HG03439 (cell line): Measurements from ENCODE around the gene CEACAM8.
"Not testable (repeated sequence)": the region's sequence is repeated elsewhere in the genome, so short reads cannot be mapped to it uniquely, and the experiment has no call there.

ENCODE experiments used
- ATAC-seq: cut with Tn5 transposase; IDR thresholded peaks from one replicate; pipeline ENCODE4 v1.9.1; 2021; ENCODE audit warnings: mild to moderate bottlenecking, moderate library complexity; ENCODE audit not compliant: unreplicated experiment

CEACAM8 gene

DNA sequence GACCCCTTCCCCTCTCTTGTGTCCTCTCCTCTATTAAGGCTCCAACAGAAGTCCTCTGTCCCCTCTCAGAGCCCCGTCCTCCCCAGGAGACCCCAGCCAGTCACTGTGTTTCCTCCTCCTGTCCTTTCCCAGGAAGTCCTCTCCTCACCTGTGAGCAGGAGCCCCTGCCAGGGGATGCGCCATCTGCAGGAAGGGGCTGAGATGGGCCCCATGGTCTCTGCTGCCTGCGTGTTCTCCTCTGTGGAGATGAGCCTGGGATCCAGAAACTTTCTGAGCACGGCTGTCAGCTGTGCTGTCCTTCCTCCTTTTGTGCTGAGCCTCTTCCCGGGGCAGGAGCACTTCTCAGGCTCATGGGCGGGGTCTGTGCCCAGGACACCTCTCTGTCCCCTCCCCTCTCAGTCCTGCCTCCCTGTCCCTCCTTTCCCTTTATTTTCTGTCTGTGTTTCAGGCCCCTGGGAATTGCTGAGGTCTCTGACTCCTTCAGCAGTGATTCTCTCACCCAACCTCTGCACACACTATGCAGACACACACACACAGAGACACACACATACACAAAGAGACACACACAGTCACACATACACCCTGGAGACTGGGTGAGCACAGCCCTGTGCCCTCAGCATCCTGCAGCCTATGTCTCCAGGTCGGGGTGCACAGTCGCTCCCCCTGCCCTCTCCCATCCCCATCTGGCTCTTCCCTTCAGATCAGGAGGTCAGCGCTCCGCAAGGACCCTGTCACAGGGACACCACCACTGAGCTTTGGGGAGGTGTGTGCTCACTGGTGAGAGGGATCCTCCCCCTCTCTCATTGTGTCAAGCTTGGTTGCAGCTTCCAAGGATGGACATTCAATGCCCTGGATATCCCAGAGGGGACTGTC lies at the start of gene CEACAM8:
Gene CEACAM8 (minus strand): TSS at position 308 of the 873 bp plus-strand sequence. CDS start 96 bp downstream, at position 212.
- no peak for ATAC-seq

DNA sequence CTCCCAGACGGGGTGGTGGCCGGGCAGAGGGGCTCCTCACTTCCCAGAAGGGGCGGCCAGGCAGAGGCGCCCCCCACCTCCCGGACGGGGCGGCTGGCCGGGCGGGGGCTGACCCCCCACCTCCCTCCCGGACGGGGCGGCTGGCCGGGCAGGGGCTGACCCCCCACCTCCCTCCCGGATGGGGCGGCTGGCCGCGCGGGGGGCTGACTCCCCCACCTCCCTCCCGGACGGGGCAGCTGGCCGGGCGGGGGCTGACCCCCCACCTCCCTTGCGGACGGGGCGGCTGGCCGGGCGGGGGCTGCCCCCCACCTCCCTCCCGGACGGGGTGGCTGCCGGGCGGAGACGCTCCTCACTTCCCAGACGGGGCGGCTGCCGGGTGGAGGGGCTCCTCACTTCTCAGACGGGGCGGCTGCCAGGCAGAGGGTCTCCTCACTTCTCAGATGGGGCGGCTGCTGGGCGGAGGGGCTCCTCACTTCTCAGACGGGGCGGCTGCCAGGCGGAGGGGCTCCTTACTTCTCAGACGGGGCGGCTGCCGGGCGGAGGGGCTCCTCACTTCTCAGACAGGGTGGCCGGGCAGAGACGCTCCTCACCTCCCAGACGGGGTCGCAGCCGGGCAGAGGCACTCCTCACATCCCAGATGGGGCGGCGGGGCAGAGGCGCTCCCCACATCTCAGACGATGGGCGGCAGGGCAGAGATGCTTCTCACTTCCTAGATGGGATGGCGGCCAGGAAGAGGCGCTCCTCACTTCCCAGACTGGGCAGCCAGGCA lies 44.8 kb upstream of the CEACAM8 start:
- ATAC-seq, result not testable (repeated sequence)

DNA sequence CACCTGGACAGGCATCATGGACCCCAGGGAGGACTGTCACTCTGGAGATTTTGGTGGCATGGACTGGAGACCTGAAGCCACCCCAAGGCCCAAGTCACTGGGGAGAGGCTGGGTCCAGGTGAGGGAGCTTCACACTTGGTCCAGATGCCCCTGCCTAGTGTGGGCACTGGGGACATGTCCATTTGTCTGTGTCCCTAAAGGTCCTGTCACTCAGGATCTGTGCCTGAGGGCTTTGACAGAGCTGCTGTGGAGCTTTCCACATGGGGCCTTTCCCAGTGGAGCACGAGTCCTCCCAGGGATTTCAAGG lies 40.5 kb upstream of the CEACAM8 start:
- no peak for ATAC-seq

DNA sequence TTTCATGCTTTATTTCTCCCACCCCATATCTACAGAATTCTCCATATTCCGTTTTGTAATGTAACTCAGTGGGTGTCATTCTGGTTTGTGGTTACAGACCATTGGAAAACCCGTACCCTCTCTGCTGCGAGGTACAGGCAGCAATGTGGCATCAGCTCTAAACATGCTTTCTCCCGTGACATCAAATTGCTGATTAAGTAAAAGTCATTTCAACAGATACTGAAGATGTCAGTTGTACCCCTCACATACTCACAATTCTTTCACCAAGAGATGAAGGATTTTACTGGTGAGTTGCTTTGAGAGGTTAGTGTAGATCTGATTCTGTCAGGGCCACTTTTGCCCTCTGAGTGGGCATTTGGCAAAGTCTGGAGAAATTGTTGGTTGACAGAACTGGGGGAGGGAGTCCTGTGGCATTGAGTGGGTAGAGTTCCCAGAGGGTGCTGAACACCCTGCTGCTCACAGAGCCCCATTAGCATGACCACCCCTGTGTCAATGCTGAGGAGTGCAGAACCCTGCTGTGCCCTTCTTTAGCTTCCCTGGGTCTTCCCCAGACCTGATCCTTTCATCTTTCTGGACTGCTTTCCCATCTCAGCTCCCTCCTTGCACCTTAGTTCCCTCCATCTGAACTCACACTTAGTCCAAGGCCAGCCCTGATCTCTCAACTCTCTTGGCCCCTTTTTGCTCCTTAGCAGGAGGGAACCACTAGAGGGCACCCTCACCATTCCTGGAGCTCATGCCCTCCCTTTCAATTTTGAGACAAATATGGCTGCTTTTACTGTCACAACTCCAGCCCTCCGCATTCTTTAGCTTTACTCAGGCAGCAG lies 39.9 kb upstream of the CEACAM8 start:
- no peak for ATAC-seq

- ATAC-seq, result no peak
Measured at GRCh38 chr19:42629191-42629590, 34.5 kb upstream of the CEACAM8 start.

DNA sequence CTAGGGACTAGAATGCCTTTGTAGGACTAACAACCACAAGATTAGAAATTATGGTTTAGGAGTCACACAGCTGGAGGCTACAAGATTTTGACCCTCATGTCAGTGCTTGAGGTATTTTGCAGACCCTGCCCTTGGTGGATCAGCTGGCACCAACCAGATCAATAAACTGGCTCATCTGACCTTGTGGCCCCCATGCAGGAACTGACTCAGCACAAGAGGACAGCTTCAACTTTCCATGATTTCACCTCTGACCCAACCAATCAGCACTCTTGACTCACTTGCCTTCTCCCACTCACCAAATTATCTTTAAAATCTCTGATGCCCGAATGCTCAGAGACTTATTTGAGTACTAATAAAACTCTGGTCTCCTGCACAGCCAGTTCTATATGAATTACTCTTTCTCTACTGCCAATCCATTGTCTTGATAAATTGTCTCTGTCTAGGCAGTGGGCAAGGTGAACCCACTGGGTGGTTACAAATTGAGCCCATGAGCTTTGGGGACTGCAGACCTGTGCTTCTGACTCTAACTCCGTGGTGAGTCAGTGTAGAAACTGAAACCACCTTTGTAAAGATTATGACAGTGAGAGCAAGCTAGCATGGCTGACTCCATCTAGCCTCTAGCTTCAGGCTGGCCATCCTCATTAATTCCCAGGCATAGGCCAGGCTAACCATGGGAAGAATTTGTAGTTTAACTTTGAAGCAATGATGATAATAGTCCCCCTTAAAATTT lies 33.9 kb upstream of the CEACAM8 start:
- no peak for ATAC-seq

DNA sequence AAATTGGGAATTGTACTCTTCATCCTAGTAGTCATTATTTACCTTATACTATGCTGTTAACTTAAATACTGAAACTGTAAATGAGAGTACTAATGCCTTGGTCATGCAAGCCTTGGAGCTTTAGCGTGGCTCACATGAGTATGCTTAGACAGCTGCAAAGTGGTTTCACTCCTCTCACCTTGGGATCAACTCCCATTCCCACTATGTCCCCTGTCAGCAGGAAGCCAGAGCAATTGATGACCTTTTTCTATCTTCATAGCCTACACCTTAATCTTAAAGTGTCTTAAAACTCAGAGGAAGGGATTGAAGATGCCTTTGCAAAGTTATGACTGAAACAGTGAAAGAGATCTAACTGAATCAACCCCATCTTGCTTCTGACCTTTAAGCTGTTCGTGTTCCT lies 33.2 kb upstream of the CEACAM8 start:
- no peak for ATAC-seq

- no peak for ATAC-seq
Measured at GRCh38 chr19:42626181-42626580, 31.5 kb upstream of the CEACAM8 start.

DNA sequence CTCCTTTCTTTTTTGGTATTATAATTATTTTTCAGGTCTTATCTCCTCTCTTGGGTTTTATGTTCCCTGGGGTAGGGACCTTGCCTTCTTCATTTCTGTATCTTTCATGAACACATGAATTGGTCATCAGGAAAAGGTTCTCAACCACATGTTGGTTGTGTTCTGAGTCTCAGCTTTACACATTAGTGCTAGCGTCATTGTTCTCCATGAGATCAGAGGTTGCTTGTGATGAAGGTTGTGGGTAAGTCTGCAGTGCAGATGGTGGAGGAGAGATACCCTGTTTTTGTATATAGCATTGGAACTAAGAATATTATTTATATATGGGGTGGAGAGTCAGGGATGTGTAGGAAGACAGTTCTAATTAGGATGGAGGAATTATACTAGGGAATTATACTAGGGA lies 24.5 kb upstream of the CEACAM8 start:
- ATAC-seq, result no peak

- ATAC-seq, result no peak
Measured at GRCh38 chr19:42613666-42614065, 18.9 kb upstream of the CEACAM8 start.

- ATAC-seq, result not testable (repeated sequence)
Measured at GRCh38 chr19:42610401-42610915, 15.7 kb upstream of the CEACAM8 start.

DNA sequence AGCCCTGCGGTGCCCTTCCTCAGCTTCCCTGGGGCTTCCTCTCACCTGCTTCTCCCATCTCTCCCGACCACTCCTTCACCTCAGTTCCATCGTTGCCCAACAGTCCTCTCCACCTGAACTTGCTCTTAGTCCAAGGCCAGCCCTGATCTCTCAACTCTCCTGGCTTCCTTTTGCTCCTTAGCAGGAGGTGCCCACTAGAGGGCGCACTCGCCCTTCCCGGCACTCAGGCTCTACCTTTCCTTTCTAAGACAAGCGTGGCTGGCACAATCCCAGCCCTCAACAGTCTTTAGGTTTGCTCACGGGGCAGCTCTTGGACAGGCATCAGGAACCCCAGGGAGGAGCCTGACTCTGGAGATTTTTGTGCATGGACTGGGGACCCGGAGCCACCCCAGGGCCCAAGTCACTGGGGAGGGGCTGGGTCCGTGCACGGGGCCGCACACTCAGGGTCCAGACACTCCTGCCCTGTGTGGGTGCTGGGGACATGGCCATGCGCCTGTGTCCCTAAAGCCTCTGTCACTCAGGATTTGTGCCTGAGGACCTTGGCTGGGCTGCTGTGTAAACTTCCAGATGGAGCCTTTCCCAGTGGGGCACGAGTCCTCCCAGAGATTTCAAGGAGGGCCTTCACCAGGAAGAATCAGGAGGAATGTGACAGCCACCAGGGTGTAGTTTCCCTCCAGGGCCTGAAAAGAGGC lies 12.1 kb upstream of the CEACAM8 start:
- no peak for ATAC-seq

DNA sequence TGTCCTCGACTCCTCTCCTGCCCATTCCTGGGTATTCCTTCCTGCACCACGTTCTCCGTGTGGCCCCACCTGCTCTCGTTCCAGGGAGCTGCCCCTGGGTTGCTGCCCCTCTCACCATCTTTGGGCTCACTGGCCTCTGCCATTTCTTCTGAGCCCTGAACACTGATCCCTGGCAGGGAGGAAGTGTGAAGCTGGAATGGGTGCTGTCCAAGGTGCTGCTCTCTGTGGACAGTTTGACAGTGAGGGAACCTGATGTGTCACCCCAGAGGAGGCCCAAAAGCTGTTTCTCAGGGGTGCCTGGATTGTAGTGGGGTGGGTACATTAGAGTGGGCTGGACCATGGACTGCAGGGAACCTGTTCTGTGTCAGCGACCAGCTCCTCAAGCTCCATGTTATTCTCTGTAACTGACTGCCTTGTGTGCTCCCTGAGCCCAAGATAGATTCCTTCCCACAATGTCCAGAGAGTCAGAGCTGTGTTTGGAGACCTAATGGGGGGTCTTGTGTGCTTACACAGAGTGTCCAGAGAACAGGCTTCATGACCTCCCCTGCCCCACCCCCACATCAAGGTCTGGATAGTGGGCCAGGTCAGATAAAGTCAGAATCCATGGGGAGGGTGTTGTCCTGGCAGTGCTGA lies 7.2 kb upstream of the CEACAM8 start:
- ATAC-seq, result no peak

- ATAC-seq, result no peak
Measured at GRCh38 chr19:42596391-42597072, 1.8 kb upstream of the CEACAM8 start.

DNA sequence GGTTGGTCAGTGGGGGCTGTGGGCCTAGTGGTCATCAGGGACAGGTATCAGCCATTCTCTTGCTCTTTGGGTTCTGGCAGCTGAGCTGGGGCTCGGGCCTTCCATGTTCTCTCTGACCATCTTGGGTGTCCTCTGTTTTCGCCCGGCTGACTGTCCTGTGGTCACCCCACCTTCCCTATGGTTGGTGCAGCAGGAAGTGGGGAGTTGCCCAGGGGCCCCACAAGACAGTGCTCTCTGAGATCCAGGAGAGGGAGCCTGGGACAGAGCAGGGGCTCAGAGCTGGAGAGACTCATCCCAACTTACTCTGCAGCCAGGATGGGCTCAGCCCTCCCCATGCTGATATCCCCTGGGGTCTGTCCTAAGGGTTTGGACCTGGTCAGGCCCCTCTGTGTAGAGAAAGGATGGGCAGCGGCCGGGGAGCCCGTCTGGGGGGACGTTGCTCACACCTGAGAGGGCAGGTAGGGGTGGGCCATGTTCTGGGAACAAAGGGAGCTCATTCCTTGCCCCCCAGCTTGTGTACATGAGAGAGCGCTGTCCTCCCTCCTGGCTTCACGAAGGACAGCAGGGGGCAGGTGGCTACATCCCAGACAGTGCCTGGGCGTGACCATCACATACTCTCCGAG lies 937 bp upstream of the CEACAM8 start:
- ATAC-seq, result no peak

- ATAC-seq, result no peak
Measured at GRCh38 chr19:42589792-42590191, 4.9 kb downstream of the CEACAM8 start.

DNA sequence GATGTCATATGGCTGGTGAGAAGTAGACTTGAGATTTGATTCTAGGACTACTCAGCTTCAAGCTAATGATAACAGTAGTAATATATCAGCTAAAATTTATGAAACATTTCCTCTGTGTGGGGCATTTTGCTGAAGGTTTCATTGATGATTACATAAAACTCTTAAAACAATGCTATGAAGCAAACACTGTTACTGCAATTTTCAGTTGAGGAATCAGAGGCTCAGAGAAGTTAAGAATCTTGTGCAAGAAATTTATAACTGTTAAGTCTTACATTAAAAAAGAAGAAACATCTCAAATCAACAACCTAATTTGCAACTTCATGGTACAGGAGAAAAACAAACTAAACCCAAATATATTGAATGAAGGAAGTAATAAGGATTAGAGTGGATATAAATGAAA lies 10.3 kb downstream of the CEACAM8 start:
- ATAC-seq, result no peak

GRCh38 chr19:42577016-42577415 lies 17.7 kb downstream of the CEACAM8 start:
- ATAC-seq, result no peak
